ES-I3 (cell line): Measurements from ENCODE around the gene GNPTG.

Experiments
- H3K36me3 ChIP-seq: 2 replicates; pipeline ENCODE4 v1.6.1; 2013; ENCODE audit warnings: mild to moderate bottlenecking, low read length, control low read depth, moderate library complexity; ENCODE audit not compliant: insufficient read depth
- H3K4me1 ChIP-seq: 2 replicates; pipeline ENCODE4 v1.6.1; 2013; ENCODE audit warnings: mild to moderate bottlenecking, control low read depth, low read length; ENCODE audit not compliant: insufficient read depth
- H3K9ac ChIP-seq: 2 replicates; pipeline ENCODE4 v1.6.1; 2013; ENCODE audit warnings: low read depth, mild to moderate bottlenecking, low read length, moderate library complexity
- H3K9me3 ChIP-seq: 2 replicates; pipeline ENCODE4 v1.6.1; 2013; ENCODE audit warnings: mild to moderate bottlenecking, low read length, moderate library complexity; ENCODE audit not compliant: control insufficient read depth, insufficient read depth

The GNPTG gene

GRCh38 chr16:1356061-1356900, 4.5 kb downstream of the GNPTG start:
- no peaks in the 10 kb centered on the region for H3K36me3 ChIP-seq
- no peak overlapping the region for H3K9ac ChIP-seq
- no peaks in the 10 kb centered on the region for H3K9me3 ChIP-seq
- H3K4me1 ChIP-seq = 0 out of 2 replicates have a peak, but pooled peaks cover 3% of the 10 kb centered on the region

GRCh38 chr16:1357906-1358566, 6.3 kb downstream of the GNPTG start:
- H3K4me1 ChIP-seq = no peaks in the 10 kb centered on the region
- H3K9me3 ChIP-seq = no peaks in the 10 kb centered on the region
- H3K9ac ChIP-seq = no peak overlapping the region
- H3K36me3 ChIP-seq = peaks cover 7% of the 10 kb centered on the region; the same call in 1 of the 2 replicates

- H3K4me1 ChIP-seq = no peaks in the 10 kb centered on the region
- no peak overlapping the region for H3K9ac ChIP-seq
- H3K36me3 ChIP-seq = peaks cover 14% of the 10 kb centered on the region
- H3K9me3 ChIP-seq = no peaks in the 10 kb centered on the region
Measured at GRCh38 chr16:1361685-1362360, 10.1 kb downstream of the GNPTG start.

GRCh38 chr16:1362807-1363206, 11.1 kb downstream of the GNPTG start:
- Histone ChIP-seq H3K9me3 (no peaks in the 10 kb centered on the region), H3K36me3 (peaks cover 14% of the 10 kb centered on the region), H3K9ac (no peak overlapping the region), H3K4me1 (no peaks in the 10 kb centered on the region)

GRCh38 chr16:1363501-1364041, 11.8 kb downstream of the GNPTG start:
- Histone ChIP-seq H3K9ac (no peak overlapping the region), H3K36me3 (peaks cover 14% of the 10 kb centered on the region), H3K4me1 (no peaks in the 10 kb centered on the region), H3K9me3 (no peaks in the 10 kb centered on the region)

- Histone ChIP-seq H3K36me3 (peaks cover 14% of the 10 kb centered on the region), H3K4me1 (no peaks in the 10 kb centered on the region), H3K9ac (no peak overlapping the region), H3K9me3 (no peaks in the 10 kb centered on the region)
Measured at GRCh38 chr16:1364510-1364909, 12.8 kb downstream of the GNPTG start.

- no peak overlapping the region for H3K9ac ChIP-seq
- H3K36me3 ChIP-seq = peaks cover 14% of the 10 kb centered on the region
Measured at GRCh38 chr16:1366060-1366711, 14.5 kb downstream of the GNPTG start.

GRCh38 chr16:1366712-1367299, 15.1 kb downstream of the GNPTG start:
- no peaks in the 10 kb centered on the region for H3K9me3 ChIP-seq
- no peak overlapping the region for H3K9ac ChIP-seq
- H3K4me1 ChIP-seq = no peaks in the 10 kb centered on the region
- H3K36me3 ChIP-seq = peaks cover 14% of the 10 kb centered on the region

More at GRCh38 chr16:1366060-1366711, 14.5 kb downstream of the GNPTG start:
- no peaks in the 10 kb centered on the region for H3K9me3 ChIP-seq
- H3K4me1 ChIP-seq = no peaks in the 10 kb centered on the region

- Histone ChIP-seq H3K4me1 (no peaks in the 10 kb centered on the region), H3K9ac (no peak overlapping the region), H3K36me3 (peaks cover 11% of the 10 kb centered on the region), H3K9me3 (no peaks in the 10 kb centered on the region)
Measured at GRCh38 chr16:1367486-1368174, 15.9 kb downstream of the GNPTG start.

GRCh38 chr16:1371054-1371978, 19.6 kb downstream of the GNPTG start:
- Histone ChIP-seq H3K36me3 (peaks cover 2% of the 10 kb centered on the region; the same call in 1 of the 2 replicates), H3K9me3 (no peaks in the 10 kb centered on the region), H3K9ac (no peak overlapping the region), H3K4me1 (no peaks in the 10 kb centered on the region)

- Histone ChIP-seq H3K4me1 (no peaks in the 10 kb centered on the region), H3K9ac (no peak overlapping the region), H3K9me3 (no peaks in the 10 kb centered on the region), H3K36me3 (no peaks in the 10 kb centered on the region)
Measured at GRCh38 chr16:1372292-1372950, 20.7 kb downstream of the GNPTG start.
